HepG2 (cell line): ENCODE data around the gene ANAPC2. TPM values are rescaled to one million over a fixed set of nuclear protein-coding genes. Genes with fewer than 3 reads are reported as not detected.
A peak's percentile ranks its signal among the peaks of the same experiment; 100 is the strongest.

Source experiments
- ATAC-seq: fragments of 200-7000 bp; cut with Tn5 transposase; 3 replicates; pipeline ENCODE4 v1.9.1; 2020; ENCODE audit warnings: mild to moderate bottlenecking, moderate library complexity
- BruUV-seq: library from RNA; stranded (reverse); fragments of 400-500 nt; replicated peaks from 2 replicates; lab custom pipeline; 2021; lab: Mats Ljungman, UMichigan
- CTCF ChIA-PET: fragments of 300-600 bp; formaldehyde crosslinking; extraction: SDS; loops from one replicate; lab custom pipeline; 2021; ENCODE audit warnings: low total read pairs, inconsistent platforms, low intra/inter-chr PET ratio; lab: Yijun Ruan, JAX
- POLR2A ChIA-PET: fragments of 350-600 bp; sonication (Branson Sonifier 250); formaldehyde crosslinking; loops from one replicate; lab custom pipeline; 2020; ENCODE audit warnings: antibody characterized with exemption, inconsistent platforms; lab: Yijun Ruan, JAX
- DNase-seq: peaks from one replicate; pipeline ENCODE4 v3.0.0-alpha.2; 2015; ENCODE audit warnings: low spot score
- FAIRE-seq: peaks from 3 replicates; lab custom pipeline; 2011; peaks lifted over from hg19 to GRCh38; lab: Jason Lieb, UNC
- H2AFZ ChIP-seq: one replicate; pipeline ENCODE4 v1.6.1; 2011; ENCODE audit warnings: low read length, inconsistent platforms
- H3K27ac ChIP-seq: fragments of 300-600 bp; 3 replicates; pipeline ENCODE4 v1.8.0; 2011; ENCODE audit warnings: mixed run types, mild to moderate bottlenecking, mixed read lengths, low read length, inconsistent platforms; ENCODE audit not compliant: insufficient read depth; ENCODE audit errors: extremely low read length
- H3K27me3 ChIP-seq, 2 experiments: fragments of 200-600 bp in 1 of 2; 2 replicates in 1 of 2; 3 replicates in 1 of 2; pipeline versions ENCODE4 v1.6.0 to v1.8.0; 2011; ENCODE audit warnings: low read length in 2 of 2, mild to moderate bottlenecking in 2 of 2, moderate library complexity in 2 of 2, inconsistent platforms in 1 of 2; ENCODE audit not compliant: insufficient read depth in 2 of 2, control insufficient read depth in 1 of 2
- H3K36me3 ChIP-seq, 2 experiments: fragments of 200-600 bp in 1 of 2; replicated peaks in 1 of 2; 2 replicates in 1 of 2; 3 replicates in 1 of 2; pipeline versions ENCODE4 v1.5.1 to v1.8.0; 2011; ENCODE audit warnings: low read length in 2 of 2, inconsistent platforms in 1 of 2; ENCODE audit not compliant: insufficient read depth in 2 of 2, control insufficient read depth in 1 of 2
- H3K4me1 ChIP-seq: 2 replicates; pipeline ENCODE4 v1.5.1; 2012; ENCODE audit warnings: low read length, inconsistent platforms; ENCODE audit not compliant: insufficient read depth
- H3K4me2 ChIP-seq: 2 replicates; pipeline ENCODE4 v1.6.0; 2011; ENCODE audit warnings: low read depth, low read length, inconsistent platforms
- H3K4me3 ChIP-seq, 3 experiments: fragments of 200-600 bp in 1 of 3; sonication (generic), shearing (Covaris generic) in 1 of 3; replicated peaks in 1 of 3; 2 replicates each; pipeline ENCODE4 v1.5.1; 2011 to 2016; ENCODE audit warnings: low read length in 3 of 3, inconsistent platforms in 2 of 3, low read depth in 2 of 3, mild to moderate bottlenecking in 2 of 3, control low read depth in 1 of 3, mixed read lengths in 1 of 3; ENCODE audit not compliant: insufficient read depth in 1 of 3
- H3K79me2 ChIP-seq: one replicate; pipeline ENCODE4 v1.6.1; 2011; ENCODE audit warnings: low read length, inconsistent platforms; ENCODE audit not compliant: insufficient read depth
- H3K9ac ChIP-seq: 2 replicates; pipeline ENCODE4 v1.6.0; 2011; ENCODE audit warnings: mild to moderate bottlenecking, low read depth, low read length, inconsistent platforms; ENCODE audit not compliant: insufficient read depth
- H3K9me3 ChIP-seq: 2 replicates; pipeline ENCODE4 v1.5.1; 2012; ENCODE audit warnings: mild to moderate bottlenecking, low read length
- H4K20me1 ChIP-seq: 2 replicates; pipeline ENCODE4 v1.6.0; 2011; ENCODE audit warnings: inconsistent platforms, mild to moderate bottlenecking, low read length, moderate library complexity; ENCODE audit not compliant: insufficient read depth
- AGO1 ChIP-seq: fragments of 200-400 bp; formaldehyde crosslinking; IDR thresholded peaks from 2 replicates; pipeline ENCODE4 v1.6.1; 2017; ENCODE audit warnings: mild to moderate bottlenecking, low read depth, low read length, moderate library complexity; ENCODE audit not compliant: poor library complexity, severe bottlenecking
- E2F5 ChIP-seq: sonication (generic); formaldehyde crosslinking; conservative IDR thresholded peaks from 2 replicates; pipeline ENCODE4 v1.4.0; 2020; ENCODE audit warnings: missing genetic modification reagents
- GABPB1 ChIP-seq: IDR thresholded peaks from 2 replicates; pipeline ENCODE4 v1.6.1; 2016; ENCODE audit warnings: mild to moderate bottlenecking, missing genetic modification reagents, moderate library complexity, missing compliant biosample characterization
- HNRNPL ChIP-seq: fragments of 200-400 bp; formaldehyde crosslinking; IDR thresholded peaks from 2 replicates; pipeline ENCODE4 v1.6.1; 2017; ENCODE audit warnings: mild to moderate bottlenecking, low read depth, low read length
- MAZ ChIP-seq, 2 experiments: sonication (generic) in 1 of 2; formaldehyde crosslinking in 1 of 2; IDR thresholded peaks; 2 replicates each; pipeline versions ENCODE4 v1.5.0 to v1.6.1; 2012 to 2020; ENCODE audit warnings: low read depth in 2 of 2, mild to moderate bottlenecking in 2 of 2, borderline replicate concordance in 1 of 2, improper control_type of control experiment in 1 of 2, low read length in 1 of 2, missing genetic modification reagents in 1 of 2, moderate library complexity in 1 of 2
- RCOR2 ChIP-seq: IDR thresholded peaks from 2 replicates; pipeline ENCODE4 v1.6.1; 2016; ENCODE audit warnings: missing biosample characterization, missing genetic modification reagents
- TIGD3 ChIP-seq: sonication (generic); formaldehyde crosslinking; IDR thresholded peaks from 2 replicates; pipeline ENCODE4 v1.5.1; 2020; ENCODE audit warnings: mild to moderate bottlenecking, missing genetic modification reagents, borderline replicate concordance
- ZBTB40 ChIP-seq, 2 experiments: fragments of 450-650 bp in 1 of 2; sonication (generic) in 1 of 2; formaldehyde crosslinking in 1 of 2; IDR thresholded peaks; 2 replicates each; pipeline versions ENCODE4 v1.6.1 to v1.8.0; 2016 to 2022; ENCODE audit warnings: antibody characterized with exemption in 1 of 2, mild to moderate bottlenecking in 1 of 2, missing genetic modification reagents in 1 of 2
- ZNF451 ChIP-seq: sonication (generic); formaldehyde crosslinking; IDR thresholded peaks from 2 replicates; pipeline ENCODE4 v1.5.0; 2020; ENCODE audit warnings: mild to moderate bottlenecking, missing genetic modification reagents
- WGBS: methylation state at CpG from one replicate; pipeline ENCODE4 v1.1.6; 2017; ENCODE audit warnings: low lambda C conversion rate; 5-methylcytosine and 5-hydroxymethylcytosine counted together
- in situ Hi-C: cut with HindIII; loops from 2 replicates; pipeline ENCODE4 v1.10.0; 2017; ENCODE audit warnings: low pct_unique_long_range_greater_than_20kb; ENCODE audit not compliant: extremely low pct_ligation_motif_present
- intact Hi-C: fragments of 100-400 bp; cut with micrococcal nuclease; formaldehyde crosslinking; loops from one replicate; pipeline ENCODE4 v1.10.0; 2022; ENCODE audit not compliant: unreplicated experiment
- polyA plus RNA-seq, 8 experiments: library from polyadenylated mRNA; depleted of rRNA in 3 of 8; stranded (reverse) in 7 of 8; unstranded in 1 of 8; fragments of >200 nt; fragmentation: Illumina TruSeq in 4 of 8; extraction: Trizol in 4 of 8; gene quantifications; 2 replicates each; pipeline versions ENCODE4 v1.2.1 to v1.2.3, GENCODE V29; 2011 to 2016; ENCODE audit warnings: low read depth in 4 of 8, missing spikeins in 1 of 8, mixed read lengths in 1 of 8; ENCODE audit not compliant: insufficient read depth in 1 of 8
- total RNA-seq, 5 experiments: library from RNA; depleted of rRNA; stranded (reverse); fragments of >200 nt; fragmentation: Illumina TruSeq; extraction: Trizol; gene quantifications; 2 replicates each; pipeline ENCODE4 v1.2.3, GENCODE V29; 2016; ENCODE audit warnings: low read depth in 1 of 5

ANAPC2 gene
- total and polyA plus RNA-seq, 2 of the 13 experiments (the other 11 are each of a cell fraction or from before 2014, with no cell fraction given), result 12.3 to 15.4 TPM

GRCh38 chr9:137225699-137226331, 37.5 kb upstream of the ANAPC2 start:
- Histone ChIP-seq H3K9me3 (no peaks in the 10 kb centered on the region), H3K27me3 (no peaks in the 10 kb centered on the region; a peak in 1 of 5 replicates), H2AFZ (no peak overlapping the region), H3K4me1 (peaks cover 74% of the 10 kb centered on the region), H4K20me1 (no peaks in the 10 kb centered on the region), H3K36me3 (no peaks in the 10 kb centered on the region), H3K27ac (no peak overlapping the region), H3K79me2 (no peaks in the 10 kb centered on the region), H3K4me2 (peak overlapping the region; percentile 66), H3K9ac (peak overlapping the region; percentile 31; the same call in 1 of the 2 replicates), H3K4me3 (peak overlapping the region in 2 of 3 experiments; percentile 18 to 53; a peak in 4 of 6 replicates)
- 70% methylated on average over 11 of the region's 21 CpGs for WGBS
- in situ Hi-C loops (loop anchor here (5.0 kb wide), 2 partner anchors 39 to 114 kb away; partner anchors contain the start of genes ANAPC2, DPP7 and SSNA1), intact Hi-C loops (loop anchor here (2.0 kb wide), 2 partner anchors 37 to 105 kb away; partner anchors contain the start of genes ANAPC2 and SSNA1)
- BruUV-seq, result no TSS peak
- ChIA-PET POLR2A (interaction anchor here (0.8 to 13.4 kb wide), 7 partner anchors 9 to 95 kb away, joined by 3 to 225 read pairs (median 5); partner anchors contain the start of genes ANAPC2, NDOR1, SSNA1 and TMEM203), CTCF (no interaction called here)
- FAIRE-seq (no peak), ATAC-seq (no peak), DNase-seq (no peak)
- TF ChIP-seq E2F5 (CRISPR knock-in tag), result no peak
- TF ChIP-seq MAZ (IDR thresholded peaks at IDR 0.05; ENCODE audit: borderline replicate concordance, low read depth, low read length), result no peak
- TF ChIP-seq MAZ (CRISPR knock-in tag; IDR thresholded peaks at IDR 0.05; ENCODE audit: low read depth), result 0 out of 2 replicates have a peak, but pooled peaks have one; percentile 31
- TF ChIP-seq RCOR2 (CRISPR knock-in tag), result no peak
- peak; percentile 26 for TF ChIP-seq AGO1
- TF ChIP-seq ZBTB40 (IDR thresholded peaks at IDR 0.05), result no peak
- 0 out of 2 replicates have a peak, but pooled peaks have one; percentile 14 for TF ChIP-seq ZBTB40 (CRISPR knock-in tag; IDR thresholded peaks at IDR 0.05)
- TF ChIP-seq HNRNPL, result 0 out of 2 replicates have a peak, but pooled peaks have one; percentile 43
- TF ChIP-seq ZNF451, result 0 out of 2 replicates have a peak, but pooled peaks have one; percentile 32
- no peak for TF ChIP-seq TIGD3 (CRISPR knock-in tag)
- TF ChIP-seq GABPB1 (CRISPR knock-in tag), result peak; percentile 10; the same call in 1 of the 2 replicates
